KBM-7 (cell line): Measurements from ENCODE around the gene TM6SF1.
"Not testable (repeated sequence)": the region's sequence is repeated elsewhere in the genome, so short reads cannot be mapped to it uniquely, and the experiment has no call there.

Source experiments
- DNase-seq: peaks from one replicate; pipeline ENCODE4 v3.0.0-alpha.2; 2015
- in situ Hi-C: fragments of 300-500 bp; cut with MboI; formaldehyde crosslinking; loops from 2 replicates; pipeline ENCODE4 v1.14.3; 2020; ENCODE audit warnings: low sequenced_read_pairs, low pct_unique_long_range_greater_than_20kb, mixed read lengths

Gene TM6SF1

DNA sequence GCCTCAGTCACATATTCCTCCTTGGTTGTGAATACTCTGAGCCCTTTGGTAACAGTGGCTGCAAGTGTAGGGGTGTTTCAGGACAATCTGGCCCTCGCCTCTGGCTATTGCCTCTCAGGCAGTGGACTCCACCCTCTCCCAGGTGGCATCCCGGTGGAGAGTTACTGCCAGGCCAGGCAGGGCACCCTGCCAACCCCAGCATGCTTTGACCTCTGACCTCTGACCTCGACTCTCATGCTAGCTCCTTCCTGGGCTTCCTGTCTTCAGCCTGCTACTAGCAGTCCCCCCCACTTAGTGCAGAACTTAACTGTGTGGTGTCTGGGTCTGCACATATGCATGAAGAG, 5.5 kb downstream of the TM6SF1 start:
- DNase-seq: no peak
- in situ Hi-C loops: no loop called here

DNA sequence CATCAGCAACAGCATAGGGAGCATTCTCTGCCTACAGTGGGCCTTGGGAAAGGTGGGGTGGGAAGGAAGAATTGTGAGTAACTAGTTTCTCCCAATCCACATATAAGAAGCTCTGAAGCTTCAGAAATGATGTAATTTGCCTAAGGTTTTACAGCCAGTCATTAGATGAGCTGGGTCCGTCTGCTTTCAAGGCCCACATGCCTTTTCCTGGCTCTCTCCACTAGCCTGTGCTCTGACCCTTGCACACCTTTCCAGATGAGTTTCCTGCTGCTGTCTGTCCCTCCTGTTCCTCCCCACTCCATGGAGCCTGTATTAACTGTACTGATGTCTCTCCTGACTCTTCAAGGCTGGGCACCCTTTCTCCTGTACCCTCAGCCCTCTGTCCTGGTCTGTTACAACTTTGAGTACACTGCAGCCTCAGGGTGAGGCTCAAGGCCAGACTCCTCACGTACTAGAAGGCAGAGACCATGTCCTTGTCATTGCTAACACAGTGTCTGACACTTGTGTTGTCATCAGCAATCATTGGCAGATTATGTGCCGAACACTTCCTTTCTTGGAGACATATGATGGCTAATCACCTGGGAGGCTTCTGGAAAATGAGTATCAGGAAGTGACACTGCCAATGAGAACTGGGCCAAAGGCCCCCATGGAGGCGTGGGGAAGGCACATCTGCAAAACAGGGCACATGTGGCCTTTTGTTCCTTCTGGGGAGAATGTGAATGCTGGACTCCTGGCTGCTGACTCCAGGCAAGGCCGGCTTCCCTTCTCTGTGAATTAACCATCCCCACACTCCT, 6.6 kb downstream of the TM6SF1 start:
- in situ Hi-C loops: no loop called here

DNA sequence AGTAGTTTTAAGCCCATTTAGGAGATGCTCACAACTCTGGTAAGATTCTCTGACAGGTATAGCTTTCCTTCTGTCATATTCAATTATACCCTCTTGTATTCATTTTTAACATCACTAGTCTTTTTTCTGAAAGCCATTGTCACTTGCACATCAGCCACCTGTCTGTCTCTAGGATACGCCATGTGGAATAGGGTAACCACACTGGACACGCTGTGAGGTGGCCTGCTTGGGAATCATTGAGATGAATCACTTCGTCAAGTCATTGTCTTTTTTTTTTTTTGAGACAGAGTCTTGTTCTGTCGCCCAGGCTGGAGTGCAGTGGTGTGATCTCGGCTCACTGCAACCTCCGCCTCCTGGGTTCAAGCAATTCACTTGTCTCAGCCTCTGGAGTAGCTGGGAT, 7.4 kb downstream of the TM6SF1 start:
- in situ Hi-C loops: no loop called here
- DNase-seq: no peak

More for the DNA sequence above, 6.6 kb downstream of the TM6SF1 start:
- DNase-seq: no peak

DNA sequence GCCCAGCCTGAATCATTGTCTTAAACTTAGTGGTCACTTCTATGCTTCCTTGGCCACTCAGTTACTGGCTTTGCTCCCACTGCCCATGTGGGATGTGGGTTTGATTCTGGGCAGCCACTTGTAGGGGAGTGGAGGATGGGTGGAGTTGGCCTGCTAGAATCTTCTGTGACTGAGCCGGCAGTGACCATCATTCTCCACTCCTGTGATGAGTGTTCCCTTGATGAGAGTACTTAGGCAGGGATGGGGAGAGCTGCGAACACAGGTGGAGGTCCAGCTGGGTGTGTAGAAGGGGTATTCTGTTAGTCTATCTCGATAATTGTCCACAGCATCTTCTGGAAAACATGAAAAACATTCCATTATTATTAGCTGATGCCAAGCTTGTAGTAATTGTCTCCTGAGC, 8.0 kb downstream of the TM6SF1 start:
- in situ Hi-C loops: no loop called here

DNA sequence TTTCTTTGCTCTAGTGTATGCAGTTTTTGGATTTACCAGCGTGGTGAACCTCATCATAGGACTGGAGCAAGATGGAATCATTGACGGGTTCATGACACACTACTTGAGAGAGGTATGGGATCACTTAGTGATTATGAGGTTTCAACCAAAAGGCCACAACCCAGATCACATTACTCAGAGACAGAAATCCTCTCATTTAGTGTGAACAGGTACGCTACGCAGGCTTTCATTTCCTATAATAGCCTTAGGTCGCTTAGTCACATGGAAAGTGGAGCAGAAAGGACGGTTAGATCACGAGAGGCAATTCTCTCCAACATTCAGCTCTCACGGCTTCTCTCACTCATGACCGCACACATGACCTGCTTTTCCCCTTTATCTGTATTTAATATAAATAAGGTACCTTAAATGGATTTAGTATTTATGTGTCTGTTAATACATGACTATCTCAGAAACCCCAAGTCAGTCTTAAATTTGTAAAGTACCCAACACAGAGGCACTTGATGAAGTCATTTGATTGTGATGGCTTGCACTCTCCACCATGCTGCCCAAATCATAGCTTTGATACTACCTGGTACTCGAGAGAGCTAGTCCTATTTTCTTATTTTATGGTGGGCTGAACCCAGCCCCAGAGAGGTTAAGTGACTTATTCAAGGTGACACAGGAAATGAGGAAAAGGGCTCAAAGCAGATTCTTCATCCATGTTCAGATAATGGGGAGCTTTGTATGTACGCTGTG, 8.6 kb downstream of the TM6SF1 start:
- in situ Hi-C loops: no loop called here
- DNase-seq: no peak

More for the DNA sequence above, 8.0 kb downstream of the TM6SF1 start:
- DNase-seq: no peak

DNA sequence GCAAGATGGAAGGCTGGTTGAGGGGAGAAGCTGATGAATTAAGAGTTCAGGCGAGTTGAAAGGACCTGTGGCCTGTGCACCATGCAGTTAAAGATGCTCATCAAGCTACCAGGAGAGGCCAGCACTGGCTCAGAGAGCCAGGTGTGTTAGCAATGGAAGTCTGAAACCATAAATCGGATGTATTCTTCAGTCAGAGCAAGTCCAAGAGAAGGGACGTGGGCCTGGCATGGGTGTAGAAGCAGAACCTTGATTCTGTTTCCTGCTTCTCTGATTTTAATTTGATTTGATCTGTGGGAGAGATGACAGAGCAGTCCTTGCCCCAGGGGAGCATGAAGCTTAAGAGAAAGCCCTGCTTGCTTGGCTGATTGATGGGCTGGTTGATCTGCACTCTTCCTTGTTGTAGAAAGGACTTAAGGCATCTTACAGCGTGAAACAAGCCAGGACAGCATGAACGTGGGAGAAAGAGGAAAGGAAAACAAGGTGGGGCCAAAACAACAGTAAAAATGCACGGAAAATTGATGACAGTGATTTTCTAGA, 10.9 kb downstream of the TM6SF1 start:
- in situ Hi-C loops: no loop called here

DNA sequence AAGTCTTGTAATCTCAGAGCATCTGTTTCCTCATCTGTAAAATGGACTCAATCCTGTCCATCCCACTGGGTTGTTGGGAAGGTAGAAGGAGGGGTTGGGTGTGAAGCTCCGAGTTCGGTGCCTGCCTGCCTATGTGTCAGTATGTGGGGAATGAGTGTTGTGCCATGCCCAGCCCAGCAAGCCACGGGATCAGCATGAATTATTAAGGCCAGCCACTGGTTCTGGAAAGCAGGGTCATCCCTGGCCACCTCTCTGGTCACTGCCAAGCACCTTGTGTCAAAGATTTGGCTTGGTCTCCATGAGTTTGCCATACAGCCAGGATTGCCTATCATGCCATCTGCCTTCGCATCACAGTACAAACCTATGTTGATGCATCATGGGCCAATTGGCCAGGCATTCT, 11.5 kb downstream of the TM6SF1 start:
- in situ Hi-C loops: no loop called here
- no peak for DNase-seq

More for the DNA sequence above, 10.9 kb downstream of the TM6SF1 start:
- no peak for DNase-seq

DNA sequence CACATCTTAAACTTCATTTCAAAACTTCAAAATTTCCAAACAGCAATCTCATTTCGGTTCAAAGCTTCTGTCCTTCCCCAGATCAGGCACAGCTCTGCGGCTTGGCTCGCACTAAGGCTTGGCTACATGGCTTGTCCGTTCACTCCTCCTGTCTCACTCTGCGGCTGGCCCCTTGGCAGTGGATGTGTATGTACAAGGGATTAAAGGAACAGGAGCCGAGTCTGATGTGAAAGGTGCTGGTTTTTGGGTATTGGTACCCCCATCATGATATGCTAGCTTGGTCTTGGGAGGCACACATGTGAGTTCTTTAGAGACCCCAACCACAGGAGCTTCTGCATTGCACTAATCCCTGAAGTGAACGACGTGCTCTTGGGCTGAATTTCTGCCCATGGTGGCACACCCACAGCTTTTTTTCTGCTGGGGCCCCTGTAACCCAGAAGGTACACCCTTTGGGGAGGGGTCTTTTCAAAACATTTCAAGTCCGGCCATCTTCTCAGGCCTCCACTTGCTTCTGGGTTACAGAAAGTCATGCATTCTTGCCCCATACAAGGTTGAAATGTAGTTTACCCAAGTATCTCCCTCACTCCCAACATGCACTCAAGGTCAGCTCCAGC, 12.6 kb downstream of the TM6SF1 start:
- DNase-seq: no peak
- in situ Hi-C loops: no loop called here

DNA sequence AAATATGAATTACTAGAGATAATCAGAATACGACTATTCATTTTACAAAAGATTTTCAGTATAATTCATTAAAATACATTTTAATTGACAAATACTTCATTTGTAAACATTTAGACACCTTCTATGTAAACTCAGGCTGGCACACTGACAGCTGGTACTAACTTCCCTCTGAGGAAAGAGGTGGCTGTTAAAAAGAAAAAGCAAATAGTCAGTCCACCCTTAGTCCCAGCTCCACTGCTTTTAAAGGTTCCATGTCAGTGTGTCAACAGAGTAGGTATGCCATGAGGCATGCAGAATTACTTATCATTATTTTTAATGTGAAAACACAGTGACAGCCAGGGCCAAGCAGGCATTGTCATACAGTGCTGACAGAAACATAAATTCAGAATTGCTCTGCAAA, 16.1 kb downstream of the TM6SF1 start:
- in situ Hi-C loops: no loop called here
- no peak for DNase-seq

DNA sequence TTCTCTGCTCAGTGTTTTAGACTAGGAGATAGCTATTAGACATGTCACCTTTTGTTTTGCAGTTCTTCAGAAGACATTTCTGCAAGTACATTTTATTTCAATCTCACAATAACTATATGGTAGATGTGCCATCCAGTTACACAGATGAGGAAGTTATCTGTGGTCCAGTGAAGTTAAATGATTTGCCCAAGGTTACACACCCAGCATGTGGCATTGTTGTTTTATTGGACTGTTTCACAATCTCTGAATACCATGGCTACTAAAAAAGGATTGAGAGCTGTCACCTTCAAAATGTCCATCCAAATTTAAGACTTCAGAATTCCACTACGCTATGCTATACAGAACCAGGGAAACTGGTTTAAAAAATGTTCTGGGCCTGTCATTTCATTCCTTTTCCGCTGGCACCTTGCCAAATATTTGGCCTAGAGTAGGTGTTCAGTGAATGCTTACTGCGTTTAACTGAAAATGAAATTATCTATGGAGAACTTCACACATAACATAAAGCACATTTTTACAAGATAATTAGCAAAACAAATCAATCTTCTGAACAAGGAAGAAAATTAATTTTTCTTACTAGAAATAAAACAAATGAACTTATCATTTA, 20.2 kb downstream of the TM6SF1 start:
- in situ Hi-C loops: no loop called here

DNA sequence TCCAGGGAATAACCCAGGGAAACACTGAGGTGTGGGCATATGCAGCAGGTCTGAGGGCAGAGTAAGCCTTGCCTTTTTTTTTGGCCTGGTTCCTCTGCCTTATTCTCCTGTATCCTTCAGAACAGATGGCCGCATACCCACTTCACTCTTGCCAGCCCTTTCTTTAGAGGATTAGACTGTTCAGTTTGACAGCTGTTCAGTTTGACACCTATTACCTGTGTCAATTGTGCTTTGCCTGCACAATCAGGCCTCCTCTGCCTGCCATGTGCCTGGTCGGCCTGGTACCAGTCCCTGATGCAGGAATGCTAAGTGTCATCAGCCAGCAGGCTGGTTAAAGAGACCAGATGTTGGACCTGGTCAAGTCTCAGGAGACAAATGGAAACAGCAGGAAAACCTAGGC, 22.3 kb downstream of the TM6SF1 start:
- in situ Hi-C loops: no loop called here
- no peak for DNase-seq

More for the DNA sequence above, 20.2 kb downstream of the TM6SF1 start:
- peak; percentile 45 for DNase-seq

DNA sequence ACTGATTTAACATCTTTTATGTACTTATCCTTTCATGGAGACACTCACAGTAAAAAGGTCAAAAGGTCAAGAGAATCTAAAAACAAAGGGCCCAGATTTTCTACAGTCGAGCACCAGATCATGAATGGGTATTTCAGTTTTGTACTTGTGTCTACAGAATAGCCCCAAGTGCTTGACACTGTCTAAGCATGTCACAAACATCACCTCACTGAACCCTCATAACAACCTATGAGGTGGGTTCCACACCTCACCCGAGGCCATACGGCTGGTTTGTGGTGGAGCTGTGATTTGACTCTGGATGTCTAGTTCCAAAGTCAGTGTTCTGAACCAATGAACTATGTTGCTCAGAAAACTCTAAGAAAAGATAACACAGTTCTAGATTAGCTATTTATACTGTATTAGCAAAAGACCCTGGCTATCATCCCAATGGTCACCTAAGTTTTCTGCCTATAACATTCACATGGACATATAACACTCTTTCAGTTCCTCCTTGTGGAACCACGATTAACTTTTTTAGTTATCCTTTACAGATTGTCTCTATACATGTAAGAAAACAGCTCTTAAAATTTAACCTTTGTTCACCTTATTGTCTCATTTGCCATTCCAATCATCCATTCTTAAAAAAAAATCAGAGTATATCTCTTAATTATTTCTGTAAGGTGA, 25.5 kb downstream of the TM6SF1 start:
- DNase-seq: no peak
- in situ Hi-C loops: no loop called here

DNA sequence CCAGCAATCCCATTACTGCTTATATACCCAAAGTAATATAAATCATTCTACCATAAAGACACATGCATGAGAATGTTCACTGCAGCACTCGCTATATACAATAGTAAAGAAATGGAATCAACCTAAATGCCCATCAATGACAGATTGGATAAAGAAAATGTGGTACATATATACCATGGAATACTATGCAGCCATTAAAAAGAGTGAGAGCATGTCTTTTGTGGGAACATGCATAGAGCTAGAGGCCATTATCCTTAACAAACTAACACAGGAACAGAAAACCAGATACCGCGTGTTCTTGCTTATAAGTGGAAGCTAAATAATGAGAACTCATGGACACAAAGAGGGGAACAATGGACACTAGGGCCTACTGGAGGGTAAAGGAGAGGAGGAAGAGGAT, 34.7 kb downstream of the TM6SF1 start:
- in situ Hi-C loops, DNase-seq: not testable (repeated sequence)

DNA sequence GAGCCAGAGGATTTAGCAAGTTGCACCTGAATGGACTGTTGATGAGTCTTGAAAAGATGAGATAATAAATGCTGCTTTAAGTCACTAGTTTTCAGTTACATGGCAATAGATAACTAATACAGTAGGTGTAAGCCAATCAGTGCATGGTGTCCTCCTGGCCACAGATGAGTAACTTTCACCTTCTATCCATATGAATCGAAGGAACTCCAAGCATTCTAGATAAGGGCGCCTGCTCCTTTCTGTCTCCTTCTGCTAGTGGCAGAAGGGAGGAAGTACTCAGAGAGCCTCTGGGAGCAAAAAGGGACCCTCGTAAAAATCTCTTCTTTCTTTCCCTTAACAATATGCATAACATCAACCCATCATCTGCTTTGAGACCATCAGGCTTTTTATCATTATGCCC, 37.3 kb downstream of the TM6SF1 start:
- DNase-seq: no peak
- in situ Hi-C loops: no loop called here

DNA sequence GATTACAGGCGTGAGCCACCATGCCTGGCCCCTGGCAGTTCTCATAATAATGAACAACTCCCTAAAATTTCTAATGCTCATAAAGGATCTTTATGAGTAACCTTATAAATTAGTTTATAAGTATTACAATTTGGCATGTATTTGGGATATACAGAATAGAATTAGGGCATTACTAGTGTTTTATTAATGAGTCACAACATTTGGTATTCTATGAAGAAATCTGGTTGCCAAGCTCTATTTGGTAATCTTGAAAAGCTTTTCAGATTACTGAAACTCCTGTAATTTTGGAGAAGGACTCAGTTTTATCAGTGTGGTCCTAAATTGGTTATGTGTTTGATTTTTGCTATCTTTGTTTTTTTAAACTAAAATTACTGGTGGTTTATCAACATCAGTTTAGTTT, 45.8 kb downstream of the TM6SF1 start:
- in situ Hi-C loops: no loop called here
- DNase-seq: no peak

DNA sequence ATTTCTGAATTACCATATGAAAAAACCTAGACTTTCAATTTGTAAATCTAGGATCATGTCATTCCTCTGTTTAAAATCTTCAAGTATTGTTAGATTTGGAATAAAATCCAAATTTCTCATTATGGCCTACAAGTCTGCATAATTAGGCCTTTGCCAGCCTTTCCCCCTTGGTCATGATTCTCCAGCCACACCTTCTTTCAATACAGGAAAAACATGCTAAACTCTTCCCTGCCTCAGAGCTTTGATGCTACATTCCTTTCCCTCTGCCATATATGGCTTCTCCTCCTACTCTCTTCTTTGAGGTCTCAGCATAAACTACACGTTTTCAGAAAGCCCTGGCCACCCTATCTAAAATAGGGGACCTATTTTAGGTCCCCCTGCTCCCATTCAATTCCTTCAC, 48.5 kb downstream of the TM6SF1 start:
- in situ Hi-C loops: no loop called here
- DNase-seq: no peak

DNA sequence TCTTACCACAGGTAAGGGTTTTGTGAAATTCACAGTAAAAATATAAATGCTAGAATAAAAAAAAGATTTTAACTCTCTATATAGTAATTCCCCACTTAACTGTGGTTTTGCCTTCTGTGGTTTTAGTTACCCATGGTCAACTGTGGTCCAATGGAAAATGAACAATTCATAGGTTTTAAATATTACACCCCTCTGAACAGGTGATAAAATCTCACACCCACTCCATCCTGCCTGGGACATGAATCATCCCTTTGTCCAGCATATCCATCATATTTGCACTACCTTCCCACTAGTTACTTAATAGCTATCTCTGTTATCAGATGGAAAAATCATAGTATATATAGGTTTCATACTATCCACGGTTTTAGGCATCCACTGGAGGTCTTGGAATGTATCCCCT, 50.9 kb downstream of the TM6SF1 start:
- DNase-seq: no peak
- in situ Hi-C loops: no loop called here

DNA sequence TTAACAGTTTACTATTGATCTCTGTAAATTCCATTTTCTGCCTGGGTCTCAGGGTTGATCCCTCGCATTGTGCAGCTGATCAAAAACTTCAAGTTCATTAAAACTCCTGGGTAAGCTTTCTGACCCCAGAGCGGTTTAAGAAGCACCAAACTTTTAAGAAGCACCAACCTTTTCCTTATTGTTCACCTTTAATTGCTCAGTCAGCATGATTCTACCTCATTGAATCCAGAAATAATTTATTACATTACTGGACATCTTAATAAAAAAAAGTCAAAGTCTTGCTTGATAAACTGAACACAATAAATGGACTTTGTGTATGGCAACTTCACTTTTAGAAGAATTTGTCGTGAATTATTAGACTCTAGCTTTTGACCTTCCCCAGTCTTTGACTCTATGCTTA, 53.3 kb downstream of the TM6SF1 start:
- in situ Hi-C loops: no loop called here
- no peak for DNase-seq

DNA sequence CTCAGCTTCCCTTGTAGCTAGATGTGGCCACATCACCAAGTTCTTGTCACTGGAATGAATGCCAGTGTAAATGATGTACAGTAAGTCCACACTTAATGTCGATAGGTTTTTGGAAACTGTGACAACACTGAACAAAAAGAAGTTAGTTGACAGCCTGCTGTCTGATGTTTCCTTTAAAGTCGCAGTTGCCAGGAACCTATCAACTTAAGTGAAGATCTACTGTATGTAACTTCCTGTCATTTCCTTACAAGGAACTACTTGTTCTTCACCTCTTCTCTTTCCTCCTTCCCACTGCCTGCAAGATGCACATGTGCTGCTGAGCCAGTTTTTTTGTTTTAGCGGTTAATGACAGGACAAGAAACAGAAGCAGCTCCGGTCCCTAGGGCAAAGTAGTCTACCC, 55.6 kb downstream of the TM6SF1 start:
- DNase-seq: peak; percentile 53
- in situ Hi-C loops: no loop called here
